Measurements from ENCODE around the gene SAMHD1.

The SAMHD1 gene

GRCh38 chr20:36886859-36887751, 64.4 kb downstream of the SAMHD1 start:
- Histone ChIP-seq H3K9me3 (ENCODE audit: insufficient read depth, low read length) (no peaks in the 10 kb centered on the region), H3K4me3 (ENCODE audit: insufficient read length, low read depth) (no peak overlapping the region), H3K9ac (ENCODE audit: insufficient read length, low read depth) (peak overlapping the region; percentile 34), H3K36me3 (ENCODE audit: insufficient read depth, insufficient read length, low read length) (peaks cover 2% of the 10 kb centered on the region), H3K4me1 (ENCODE audit: insufficient read depth, insufficient read length) (peaks cover 10% of the 10 kb centered on the region), H3K27me3 (ENCODE audit: insufficient read depth, insufficient read length) (no peaks in the 10 kb centered on the region)
- DNase-seq (ENCODE audit: low read depth, low spot score), result peak; percentile 91
- TF ChIP-seq SUZ12 (IDR thresholded peaks at IDR 0.05; ENCODE audit: extremely low read depth, insufficient read depth, insufficient read length) (no peak), YY1 (IDR thresholded peaks at IDR 0.05; ENCODE audit: insufficient read depth, insufficient read length) (no peak), ZNF274 (IDR thresholded peaks at IDR 0.05; ENCODE audit: low read depth, low read length) (no peak)

GRCh38 chr20:36885356-36885755, 66.2 kb downstream of the SAMHD1 start:
- TF ChIP-seq YY1 (IDR thresholded peaks at IDR 0.05; ENCODE audit: insufficient read depth, insufficient read length) (no peak), SUZ12 (IDR thresholded peaks at IDR 0.05; ENCODE audit: extremely low read depth, insufficient read depth, insufficient read length) (no peak), ZNF274 (IDR thresholded peaks at IDR 0.05; ENCODE audit: low read depth, low read length) (no peak)
- peaks cover 2% of the 10 kb centered on the region for H3K36me3 ChIP-seq (ENCODE audit: insufficient read depth, insufficient read length, low read length)
- peaks cover 14% of the 10 kb centered on the region for H3K4me1 ChIP-seq (ENCODE audit: insufficient read depth, insufficient read length)
- H3K27me3 ChIP-seq (ENCODE audit: insufficient read depth, insufficient read length), result no peaks in the 10 kb centered on the region
- no peak overlapping the region for H3K4me3 ChIP-seq (ENCODE audit: insufficient read length, low read depth)
- no peak overlapping the region for H3K9ac ChIP-seq (ENCODE audit: insufficient read length, low read depth)
- DNase-seq (ENCODE audit: low read depth, low spot score), result no peak
- no peaks in the 10 kb centered on the region for H3K9me3 ChIP-seq (ENCODE audit: insufficient read depth, low read length)

GRCh38 chr20:36883977-36884535, 67.5 kb downstream of the SAMHD1 start:
- no peaks in the 10 kb centered on the region for H3K27me3 ChIP-seq (ENCODE audit: insufficient read depth, insufficient read length)
- no peak for TF ChIP-seq SUZ12 (IDR thresholded peaks at IDR 0.05; ENCODE audit: extremely low read depth, insufficient read depth, insufficient read length)
- TF ChIP-seq YY1 (IDR thresholded peaks at IDR 0.05; ENCODE audit: insufficient read depth, insufficient read length), result no peak
- no peak for TF ChIP-seq ZNF274 (IDR thresholded peaks at IDR 0.05; ENCODE audit: low read depth, low read length)
- H3K4me1 ChIP-seq (ENCODE audit: insufficient read depth, insufficient read length), result peaks cover 11% of the 10 kb centered on the region
- H3K4me3 ChIP-seq (ENCODE audit: insufficient read length, low read depth), result no peak overlapping the region
- no peak for DNase-seq (ENCODE audit: low read depth, low spot score)
- H3K9ac ChIP-seq (ENCODE audit: insufficient read length, low read depth), result no peak overlapping the region
- no peaks in the 10 kb centered on the region for H3K36me3 ChIP-seq (ENCODE audit: insufficient read depth, insufficient read length, low read length)
- H3K9me3 ChIP-seq (ENCODE audit: insufficient read depth, low read length), result no peaks in the 10 kb centered on the region

- no peak for DNase-seq (ENCODE audit: low read depth, low spot score)
- H3K9me3 ChIP-seq (ENCODE audit: insufficient read depth, low read length), result no peaks in the 10 kb centered on the region
These were observed 69.6 kb downstream of the SAMHD1 start for GRCh38 chr20:36881888-36882287.

GRCh38 chr20:36881331-36881730, 70.2 kb downstream of the SAMHD1 start:
- Histone ChIP-seq H3K36me3 (ENCODE audit: insufficient read depth, insufficient read length, low read length) (no peaks in the 10 kb centered on the region), H3K4me3 (ENCODE audit: insufficient read length, low read depth) (no peak overlapping the region), H3K27me3 (ENCODE audit: insufficient read depth, insufficient read length) (no peaks in the 10 kb centered on the region), H3K4me1 (ENCODE audit: insufficient read depth, insufficient read length) (peaks cover 9% of the 10 kb centered on the region), H3K9ac (ENCODE audit: insufficient read length, low read depth) (no peak overlapping the region), H3K9me3 (ENCODE audit: insufficient read depth, low read length) (no peaks in the 10 kb centered on the region)
- DNase-seq (ENCODE audit: low read depth, low spot score), result no peak
- TF ChIP-seq YY1 (IDR thresholded peaks at IDR 0.05; ENCODE audit: insufficient read depth, insufficient read length), result no peak
- no peak for TF ChIP-seq SUZ12 (IDR thresholded peaks at IDR 0.05; ENCODE audit: extremely low read depth, insufficient read depth, insufficient read length)
- no peak for TF ChIP-seq ZNF274 (IDR thresholded peaks at IDR 0.05; ENCODE audit: low read depth, low read length)

More at GRCh38 chr20:36881888-36882287, 69.6 kb downstream of the SAMHD1 start:
- Histone ChIP-seq H3K27me3 (ENCODE audit: insufficient read depth, insufficient read length) (no peaks in the 10 kb centered on the region), H3K36me3 (ENCODE audit: insufficient read depth, insufficient read length, low read length) (no peaks in the 10 kb centered on the region), H3K9ac (ENCODE audit: insufficient read length, low read depth) (no peak overlapping the region), H3K4me1 (ENCODE audit: insufficient read depth, insufficient read length) (peaks cover 11% of the 10 kb centered on the region), H3K4me3 (ENCODE audit: insufficient read length, low read depth) (no peak overlapping the region)
- TF ChIP-seq YY1 (IDR thresholded peaks at IDR 0.05; ENCODE audit: insufficient read depth, insufficient read length) (no peak), SUZ12 (IDR thresholded peaks at IDR 0.05; ENCODE audit: extremely low read depth, insufficient read depth, insufficient read length) (no peak)

- DNase-seq (ENCODE audit: low read depth, low spot score), result no peak
- Histone ChIP-seq H3K36me3 (ENCODE audit: insufficient read depth, insufficient read length, low read length) (no peaks in the 10 kb centered on the region), H3K9me3 (ENCODE audit: insufficient read depth, low read length) (no peaks in the 10 kb centered on the region), H3K4me1 (ENCODE audit: insufficient read depth, insufficient read length) (peaks cover 9% of the 10 kb centered on the region), H3K4me3 (ENCODE audit: insufficient read length, low read depth) (no peak overlapping the region), H3K27me3 (ENCODE audit: insufficient read depth, insufficient read length) (no peaks in the 10 kb centered on the region), H3K9ac (ENCODE audit: insufficient read length, low read depth) (no peak overlapping the region)
- TF ChIP-seq SUZ12 (IDR thresholded peaks at IDR 0.05; ENCODE audit: extremely low read depth, insufficient read depth, insufficient read length), result no peak
- TF ChIP-seq ZNF274 (IDR thresholded peaks at IDR 0.05; ENCODE audit: low read depth, low read length), result no peak
- no peak for TF ChIP-seq YY1 (IDR thresholded peaks at IDR 0.05; ENCODE audit: insufficient read depth, insufficient read length)
These were observed 70.7 kb downstream of the SAMHD1 start for GRCh38 chr20:36880741-36881250.

- Histone ChIP-seq H3K9ac (ENCODE audit: insufficient read length, low read depth) (no peak overlapping the region), H3K36me3 (ENCODE audit: insufficient read depth, insufficient read length, low read length) (no peaks in the 10 kb centered on the region), H3K4me1 (ENCODE audit: insufficient read depth, insufficient read length) (peaks cover 9% of the 10 kb centered on the region), H3K27me3 (ENCODE audit: insufficient read depth, insufficient read length) (no peaks in the 10 kb centered on the region), H3K9me3 (ENCODE audit: insufficient read depth, low read length) (no peaks in the 10 kb centered on the region), H3K4me3 (ENCODE audit: insufficient read length, low read depth) (no peak overlapping the region)
- DNase-seq (ENCODE audit: low read depth, low spot score), result no peak
- no peak for TF ChIP-seq YY1 (IDR thresholded peaks at IDR 0.05; ENCODE audit: insufficient read depth, insufficient read length)
- TF ChIP-seq SUZ12 (IDR thresholded peaks at IDR 0.05; ENCODE audit: extremely low read depth, insufficient read depth, insufficient read length), result no peak
- no peak for TF ChIP-seq ZNF274 (IDR thresholded peaks at IDR 0.05; ENCODE audit: low read depth, low read length)
These were observed 72.6 kb downstream of the SAMHD1 start for GRCh38 chr20:36878941-36879340.
